Central memory CD8-positive, alpha-beta T cell (primary cell): ENCODE results near the gene NPTXR.

Experiments used
- ATAC-seq: fragments of 150-1000 bp; cut with Tn5 transposase; replicated peaks from 2 replicates; pipeline ENCODE4 v1.10.0; 2022; ENCODE audit warnings: mild to moderate bottlenecking, moderate FRiP score, moderate number of reproducible peaks; ENCODE audit not compliant: poor library complexity, severe bottlenecking; ENCODE audit errors: extremely low read depth
- DNase-seq, 2 donors: peaks; one replicate each; pipeline ENCODE4 v3.0.0; 2021; ENCODE audit warnings: low spot score in 2 of 2
- H3K27ac Mint-ChIP-seq: one replicate; pipeline ENCODE4 v1.8.0; 2022; ENCODE audit warnings: low read depth, mild to moderate bottlenecking, moderate library complexity, mixed read lengths
- H3K27me3 Mint-ChIP-seq: one replicate; pipeline ENCODE4 v1.8.0; 2022; ENCODE audit warnings: mixed read lengths
- H3K36me3 Mint-ChIP-seq: one replicate; pipeline ENCODE4 v1.8.0; 2022; ENCODE audit warnings: mild to moderate bottlenecking, moderate library complexity, mixed read lengths; ENCODE audit not compliant: insufficient read depth
- H3K4me1 Mint-ChIP-seq: one replicate; pipeline ENCODE4 v1.8.0; 2022; ENCODE audit warnings: mixed read lengths
- H3K4me3 Mint-ChIP-seq: one replicate; pipeline ENCODE4 v1.8.0; 2022; ENCODE audit warnings: mild to moderate bottlenecking, moderate library complexity, mixed read lengths
- H3K9me3 Mint-ChIP-seq: one replicate; pipeline ENCODE4 v1.8.0; 2022; ENCODE audit warnings: mixed read lengths

Gene NPTXR

GRCh38 chr22:38789606-38790005 lies 54.2 kb downstream of the NPTXR start:
- Mint-ChIP-seq H3K4me3 (no peak overlapping the region), H3K27ac (no peak overlapping the region), H3K4me1 (peaks cover 7% of the 10 kb centered on the region), H3K27me3 (no peaks in the 10 kb centered on the region), H3K36me3 (peaks cover 1% of the 10 kb centered on the region), H3K9me3 (no peaks in the 10 kb centered on the region)
- ATAC-seq = no peak
- no peak for DNase-seq

- Mint-ChIP-seq H3K27me3 (no peaks in the 10 kb centered on the region), H3K4me1 (peaks cover 7% of the 10 kb centered on the region), H3K36me3 (peaks cover 1% of the 10 kb centered on the region), H3K9me3 (no peaks in the 10 kb centered on the region), H3K27ac (no peak overlapping the region), H3K4me3 (no peak overlapping the region)
- ATAC-seq = no peak
- DNase-seq = no peak
Observed at GRCh38 chr22:38788846-38789245, 55.0 kb downstream of the NPTXR start.

- peaks cover 1% of the 10 kb centered on the region for H3K36me3 Mint-ChIP-seq
- no peaks in the 10 kb centered on the region for H3K9me3 Mint-ChIP-seq
- peaks cover 7% of the 10 kb centered on the region for H3K4me1 Mint-ChIP-seq
- H3K4me3 Mint-ChIP-seq = no peak overlapping the region
- no peak for ATAC-seq
- no peak for DNase-seq
- no peaks in the 10 kb centered on the region for H3K27me3 Mint-ChIP-seq
- no peak overlapping the region for H3K27ac Mint-ChIP-seq
Observed at GRCh38 chr22:38788021-38788816, 55.6 kb downstream of the NPTXR start.

- Mint-ChIP-seq H3K27ac (no peak overlapping the region), H3K4me1 (peaks cover 7% of the 10 kb centered on the region), H3K4me3 (no peak overlapping the region), H3K27me3 (no peaks in the 10 kb centered on the region), H3K36me3 (peaks cover 1% of the 10 kb centered on the region), H3K9me3 (no peaks in the 10 kb centered on the region)
- ATAC-seq = no peak
- no peak for DNase-seq
Observed at GRCh38 chr22:38786631-38787030, 57.2 kb downstream of the NPTXR start.

GRCh38 chr22:38784856-38785255 lies 59.0 kb downstream of the NPTXR start:
- Mint-ChIP-seq H3K4me1 (peaks cover 7% of the 10 kb centered on the region), H3K36me3 (peaks cover 1% of the 10 kb centered on the region), H3K27ac (no peak overlapping the region), H3K4me3 (no peak overlapping the region), H3K27me3 (no peaks in the 10 kb centered on the region), H3K9me3 (no peaks in the 10 kb centered on the region)
- ATAC-seq (no peak), DNase-seq (no peak)

GRCh38 chr22:38784035-38784434 lies 59.8 kb downstream of the NPTXR start:
- Mint-ChIP-seq H3K4me1 (peaks cover 7% of the 10 kb centered on the region), H3K36me3 (peaks cover 1% of the 10 kb centered on the region), H3K27me3 (no peaks in the 10 kb centered on the region), H3K27ac (no peak overlapping the region), H3K9me3 (no peaks in the 10 kb centered on the region), H3K4me3 (no peak overlapping the region)
- ATAC-seq (no peak), DNase-seq (no peak)

GRCh38 chr22:38783095-38783615 lies 60.7 kb downstream of the NPTXR start:
- H3K27me3 Mint-ChIP-seq = no peaks in the 10 kb centered on the region
- H3K36me3 Mint-ChIP-seq = peaks cover 1% of the 10 kb centered on the region
- DNase-seq (no peak), ATAC-seq (no peak)
- H3K4me3 Mint-ChIP-seq = no peak overlapping the region
- H3K4me1 Mint-ChIP-seq = peaks cover 7% of the 10 kb centered on the region
- H3K27ac Mint-ChIP-seq = no peak overlapping the region
- H3K9me3 Mint-ChIP-seq = no peaks in the 10 kb centered on the region

- DNase-seq (no peak), ATAC-seq (no peak)
- H3K4me3 Mint-ChIP-seq = no peak overlapping the region
- H3K27me3 Mint-ChIP-seq = no peaks in the 10 kb centered on the region
- no peaks in the 10 kb centered on the region for H3K9me3 Mint-ChIP-seq
- H3K4me1 Mint-ChIP-seq = peaks cover 7% of the 10 kb centered on the region
- peaks cover 1% of the 10 kb centered on the region for H3K36me3 Mint-ChIP-seq
- no peak overlapping the region for H3K27ac Mint-ChIP-seq
Observed at GRCh38 chr22:38782402-38783094, 61.3 kb downstream of the NPTXR start.

GRCh38 chr22:38781033-38781432 lies 62.8 kb downstream of the NPTXR start:
- Mint-ChIP-seq H3K36me3 (no peaks in the 10 kb centered on the region), H3K27ac (no peak overlapping the region), H3K9me3 (no peaks in the 10 kb centered on the region), H3K27me3 (no peaks in the 10 kb centered on the region), H3K4me3 (no peak overlapping the region), H3K4me1 (peaks cover 7% of the 10 kb centered on the region)
- ATAC-seq (no peak), DNase-seq (no peak)

- H3K4me1 Mint-ChIP-seq = no peaks in the 10 kb centered on the region
- no peaks in the 10 kb centered on the region for H3K36me3 Mint-ChIP-seq
- no peak overlapping the region for H3K27ac Mint-ChIP-seq
Observed at GRCh38 chr22:38777087-38777671, 66.6 kb downstream of the NPTXR start.

GRCh38 chr22:38776086-38776485 lies 67.7 kb downstream of the NPTXR start:
- no peak overlapping the region for H3K27ac Mint-ChIP-seq

More at GRCh38 chr22:38777087-38777671, 66.6 kb downstream of the NPTXR start:
- Mint-ChIP-seq H3K27me3 (no peaks in the 10 kb centered on the region), H3K4me3 (no peak overlapping the region), H3K9me3 (no peaks in the 10 kb centered on the region)
- ATAC-seq (no peak), DNase-seq (no peak)

GRCh38 chr22:38775656-38776055 lies 68.2 kb downstream of the NPTXR start:
- H3K27ac Mint-ChIP-seq = no peak overlapping the region
- no peak for ATAC-seq
- H3K4me3 Mint-ChIP-seq = no peak overlapping the region
- DNase-seq = no peak
- no peaks in the 10 kb centered on the region for H3K36me3 Mint-ChIP-seq
- no peaks in the 10 kb centered on the region for H3K9me3 Mint-ChIP-seq
- no peaks in the 10 kb centered on the region for H3K27me3 Mint-ChIP-seq
- H3K4me1 Mint-ChIP-seq = no peaks in the 10 kb centered on the region

More at GRCh38 chr22:38776086-38776485, 67.7 kb downstream of the NPTXR start:
- ATAC-seq (no peak), DNase-seq (no peak)
- no peaks in the 10 kb centered on the region for H3K4me1 Mint-ChIP-seq
- H3K4me3 Mint-ChIP-seq = no peak overlapping the region
- H3K36me3 Mint-ChIP-seq = no peaks in the 10 kb centered on the region
- H3K9me3 Mint-ChIP-seq = no peaks in the 10 kb centered on the region
- no peaks in the 10 kb centered on the region for H3K27me3 Mint-ChIP-seq
